ENCODE data around the gene CBX7. TPM values are rescaled to one million over a fixed set of nuclear protein-coding genes. Genes with fewer than 3 reads are reported as not detected.

Gene CBX7
- total and polyA plus RNA-seq, 8 donors = 17.2 to 44.0 (median 25.1) TPM

DNA sequence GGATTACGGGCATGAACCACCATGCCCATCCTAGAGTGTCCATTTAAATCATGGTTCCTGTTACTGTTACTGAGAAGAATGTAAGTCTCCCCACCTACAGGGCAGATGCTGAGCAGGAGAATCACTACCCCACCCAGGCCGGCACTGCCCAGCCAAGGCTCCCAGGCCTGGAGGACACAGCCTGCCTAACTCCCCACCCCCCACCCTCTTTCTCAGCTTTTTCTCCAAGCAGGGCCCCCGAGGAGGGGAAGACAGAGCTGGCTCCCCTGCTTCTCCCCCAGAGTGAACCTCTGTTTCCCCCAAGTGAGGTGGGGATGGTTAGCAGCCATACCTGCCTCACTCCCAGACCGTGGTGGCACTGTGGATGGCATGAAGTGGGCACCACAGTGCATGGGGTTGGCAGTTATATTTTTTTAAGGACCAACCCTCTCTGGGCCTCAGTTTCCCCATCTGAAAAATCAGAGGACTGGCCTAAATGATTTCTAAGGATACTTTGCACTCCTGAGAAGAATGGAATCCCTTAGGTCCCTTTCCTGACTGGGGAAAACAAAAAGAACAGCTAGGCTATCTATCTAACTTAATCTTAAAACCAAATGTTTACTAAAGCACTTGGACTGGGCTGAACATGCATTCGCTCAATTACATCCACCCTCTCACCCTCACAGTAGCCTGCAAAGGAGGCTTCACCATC is 5.0 kb downstream of the CBX7 start:
- no peak for ATAC-seq
- H3K9me3 ChIP-seq = no peaks in the 10 kb centered on the region
- whole genome bisulfite sequencing, 2 donors = 73 to 76% methylated on average over 5 of the region's 5 CpGs
- no peak overlapping the region for H3K4me3 ChIP-seq
- no peaks in the 10 kb centered on the region for H3K27me3 ChIP-seq
- no peaks in the 10 kb centered on the region for H3K36me3 ChIP-seq
- H3K4me1 ChIP-seq = peaks cover 11 to 16% (median 14%) of the 10 kb centered on the region in 3 donors
- DNase-seq = peak in 1 of 6 donors; percentile 30
- intact Hi-C loops (cut with DNase I) = no loop called here
- peak overlapping the region in 1 of 4 donors; percentile 96 for H3K27ac ChIP-seq
- TF ChIP-seq, protein P1, sequence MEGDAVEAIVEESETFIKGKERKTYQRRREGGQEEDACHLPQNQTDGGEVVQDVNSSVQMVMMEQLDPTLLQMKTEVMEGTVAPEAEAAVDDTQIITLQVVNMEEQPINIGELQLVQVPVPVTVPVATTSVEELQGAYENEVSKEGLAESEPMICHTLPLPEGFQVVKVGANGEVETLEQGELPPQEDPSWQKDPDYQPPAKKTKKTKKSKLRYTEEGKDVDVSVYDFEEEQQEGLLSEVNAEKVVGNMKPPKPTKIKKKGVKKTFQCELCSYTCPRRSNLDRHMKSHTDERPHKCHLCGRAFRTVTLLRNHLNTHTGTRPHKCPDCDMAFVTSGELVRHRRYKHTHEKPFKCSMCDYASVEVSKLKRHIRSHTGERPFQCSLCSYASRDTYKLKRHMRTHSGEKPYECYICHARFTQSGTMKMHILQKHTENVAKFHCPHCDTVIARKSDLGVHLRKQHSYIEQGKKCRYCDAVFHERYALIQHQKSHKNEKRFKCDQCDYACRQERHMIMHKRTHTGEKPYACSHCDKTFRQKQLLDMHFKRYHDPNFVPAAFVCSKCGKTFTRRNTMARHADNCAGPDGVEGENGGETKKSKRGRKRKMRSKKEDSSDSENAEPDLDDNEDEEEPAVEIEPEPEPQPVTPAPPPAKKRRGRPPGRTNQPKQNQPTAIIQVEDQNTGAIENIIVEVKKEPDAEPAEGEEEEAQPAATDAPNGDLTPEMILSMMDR (IDR thresholded peaks at IDR 0.05) = no peak
- FAIRE-seq = no peak

DNA sequence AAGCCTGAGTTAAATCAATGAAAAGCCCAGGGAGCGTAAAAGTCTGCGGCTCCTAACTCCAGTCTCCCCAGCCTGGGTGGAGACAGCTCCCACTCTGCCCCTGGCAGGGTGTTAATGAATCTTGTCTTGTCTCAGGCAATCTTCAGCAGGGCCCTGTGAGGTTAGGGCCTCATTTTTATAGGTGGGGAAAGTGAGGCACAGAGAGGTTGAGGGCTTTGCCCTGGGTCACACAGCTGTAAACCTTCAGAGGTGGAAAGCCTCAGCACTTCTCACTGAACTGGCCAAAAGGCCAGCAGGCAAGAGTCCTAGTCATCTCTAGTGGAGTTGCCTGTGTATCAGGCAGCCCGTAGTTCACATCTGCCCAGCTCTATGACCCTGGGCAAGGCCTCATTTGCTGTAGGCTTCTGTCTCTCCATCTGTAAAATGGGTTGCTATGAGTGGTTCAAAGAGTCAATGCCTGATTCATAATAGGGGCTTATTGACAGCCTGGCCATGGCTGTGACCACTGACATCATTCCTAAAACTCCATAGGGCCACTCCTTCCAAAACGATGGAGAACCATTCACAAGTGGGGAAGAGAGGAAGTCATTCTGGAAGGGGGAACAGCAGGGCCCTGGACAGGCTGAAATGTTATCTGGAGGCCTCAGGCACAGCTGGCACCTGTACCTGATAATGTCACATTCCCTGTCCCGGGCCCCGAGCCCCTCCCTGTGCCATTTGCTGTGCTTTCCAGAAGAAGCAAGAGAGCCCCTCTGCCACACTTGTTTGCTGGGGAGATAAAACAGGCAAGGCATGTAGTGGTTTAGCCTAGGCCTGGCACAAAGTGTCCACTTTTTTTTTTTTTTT is 6.0 kb downstream of the CBX7 start:
- ATAC-seq (no peak), DNase-seq (peak in 3 of 6 donors; percentile 43 to 54 (median 47)), FAIRE-seq (no peak)
- H3K4me3 ChIP-seq = peak overlapping the region; percentile 12 to 95 (median 71)
- 29 to 30% methylated on average over 6 of the region's 6 CpGs for WGBS, 2 donors
- TF ChIP-seq, protein P1 (IDR thresholded peaks at IDR 0.05) = no peak
- peaks cover 11 to 16% (median 13%) of the 10 kb centered on the region in 3 donors for H3K4me1 ChIP-seq
- no peaks in the 10 kb centered on the region for H3K27me3 ChIP-seq
- H3K9me3 ChIP-seq = no peaks in the 10 kb centered on the region
- H3K36me3 ChIP-seq = no peaks in the 10 kb centered on the region
- peak overlapping the region; percentile 60 to 96 (median 83) for H3K27ac ChIP-seq
- intact Hi-C loops (cut with DNase I) = no loop called here

DNA sequence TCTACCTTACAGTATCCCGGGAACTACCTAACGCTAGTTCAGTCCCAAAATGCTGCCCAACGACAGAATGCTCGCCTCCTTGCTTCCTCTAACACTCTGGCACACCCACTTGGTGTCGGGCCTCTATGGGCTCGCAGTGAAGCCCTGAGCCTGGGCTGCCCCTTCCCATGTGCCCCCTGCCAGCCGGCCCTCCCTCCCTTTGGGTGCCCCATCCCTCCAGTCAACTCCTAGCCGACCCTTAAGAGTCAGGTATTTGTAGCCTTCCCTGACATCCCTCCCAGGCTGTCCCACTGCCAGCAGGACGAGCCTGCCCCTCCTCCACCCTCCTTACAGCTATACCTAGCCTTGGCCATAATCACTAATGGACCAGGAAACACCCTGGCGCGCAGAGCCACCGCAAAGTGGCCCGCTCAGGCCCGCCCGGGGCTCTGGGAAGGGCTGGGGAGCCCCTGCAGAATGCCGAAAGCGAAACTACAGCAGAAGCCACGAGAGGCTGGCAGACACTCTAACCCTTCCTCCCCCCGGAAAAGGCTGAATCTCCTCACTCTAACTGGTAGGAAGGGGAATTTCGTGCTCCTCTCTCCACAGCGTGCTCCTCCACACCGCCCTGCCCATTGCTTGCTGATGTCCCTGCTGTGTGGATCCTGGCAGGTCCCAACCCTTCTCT is 8.2 kb downstream of the CBX7 start:
- Histone ChIP-seq H3K27ac (peak overlapping the region in 3 of 4 donors; percentile 16 to 96 (median 89)), H3K36me3 (no peaks in the 10 kb centered on the region), H3K27me3 (no peaks in the 10 kb centered on the region), H3K9me3 (no peaks in the 10 kb centered on the region), H3K4me1 (peaks cover 10 to 16% (median 11%) of the 10 kb centered on the region in 3 donors), H3K4me3 (peak overlapping the region; percentile 56 to 95 (median 88))
- ATAC-seq (peak in 3 of 4 donors; percentile 6 to 50 (median 20)), FAIRE-seq (no peak), DNase-seq (peak in 5 of 6 donors; percentile 45 to 71 (median 62))
- WGBS, 2 donors = 12 to 21% methylated on average over 22 of the region's 22 CpGs
- TF ChIP-seq, protein P1 (IDR thresholded peaks at IDR 0.05) = no peak
- intact Hi-C loops (cut with DNase I) = no loop called here

DNA sequence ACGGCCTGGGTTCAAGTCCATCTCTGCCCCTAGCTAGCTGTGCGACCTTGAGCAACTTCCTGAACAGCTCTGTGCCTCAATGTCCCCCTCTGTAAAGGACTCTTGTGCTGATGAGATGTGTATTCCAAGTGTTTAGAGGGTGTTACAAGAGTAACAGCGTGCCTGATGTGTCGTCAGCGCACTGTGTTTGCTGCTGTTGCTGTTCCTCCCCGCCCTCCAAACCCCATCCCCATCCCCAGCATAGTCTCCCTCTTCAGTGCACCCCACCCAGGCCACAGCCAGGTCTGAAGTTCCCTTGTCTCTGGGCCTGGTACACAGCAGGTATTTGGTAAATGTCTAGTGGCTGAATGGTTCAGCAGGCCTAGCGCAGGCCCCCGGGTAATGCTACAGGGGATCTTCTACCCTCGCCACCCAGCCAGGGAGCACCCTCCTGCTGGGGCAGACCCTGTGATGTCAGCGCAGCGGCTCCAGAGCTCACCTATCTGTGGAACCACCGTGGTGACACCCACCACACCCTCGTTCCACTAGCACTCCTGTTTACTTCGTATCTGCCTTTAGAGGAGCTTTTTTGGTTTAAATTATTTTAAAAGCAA is 10.3 kb downstream of the CBX7 start:
- H3K27me3 ChIP-seq = no peaks in the 10 kb centered on the region
- WGBS, 2 donors = 92 to 96% methylated on average over 14 of the region's 14 CpGs
- no peak for ATAC-seq
- H3K4me3 ChIP-seq = no peak overlapping the region
- no peaks in the 10 kb centered on the region for H3K36me3 ChIP-seq
- peaks cover 8 to 16% (median 10%) of the 10 kb centered on the region in 3 donors for H3K4me1 ChIP-seq
- no peaks in the 10 kb centered on the region for H3K9me3 ChIP-seq
- H3K27ac ChIP-seq = no peak overlapping the region
- no peak for DNase-seq
- intact Hi-C loops (cut with DNase I) = no loop called here
- no peak for FAIRE-seq
- TF ChIP-seq, protein P1 (IDR thresholded peaks at IDR 0.05) = no peak
